ENCODE data around the gene B3GNT8. TPM values are rescaled to one million over a fixed set of nuclear protein-coding genes. Genes with fewer than 3 reads are reported as not detected.

B3GNT8 gene
- total and polyA plus RNA-seq, 2 donors (not counting 1 experiment from before 2014, with no cell fraction given): 0.27 TPM; not detected in 1

DNA sequence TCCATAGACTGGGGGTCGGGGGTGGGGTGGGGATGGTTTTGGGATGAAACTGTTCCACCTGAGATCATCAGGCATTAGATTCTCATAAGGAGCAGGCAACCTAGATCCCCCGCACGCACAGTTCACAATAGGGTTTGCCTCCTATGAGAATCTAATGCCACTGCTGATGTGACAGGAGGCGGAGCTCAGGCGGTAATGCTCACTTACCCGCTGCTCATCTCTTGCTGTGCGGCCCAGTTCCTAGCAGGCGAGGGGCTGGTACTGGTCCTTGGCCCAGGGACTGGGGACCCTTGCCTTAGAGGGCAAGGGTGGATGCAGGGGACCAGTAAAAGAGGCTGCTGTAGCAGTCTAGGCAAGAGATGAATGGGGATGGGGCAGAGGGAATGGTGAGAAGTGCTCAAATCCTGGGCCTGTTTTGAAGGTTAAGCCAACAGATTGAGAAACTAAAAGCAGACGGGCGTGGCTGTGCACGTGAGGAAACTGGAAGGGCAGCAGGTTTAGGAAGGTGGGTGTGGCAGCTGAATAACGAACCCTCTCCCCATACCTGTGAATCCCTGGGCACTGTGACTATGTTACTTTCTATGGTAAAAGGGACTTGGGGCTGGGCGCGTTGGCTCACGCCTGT lies 14.3 kb upstream of the B3GNT8 start:
- no peak for DNase-seq
- H3K27ac Mint-ChIP-seq: no peak overlapping the region
- H2AFZ ChIP-seq (ENCODE audit: insufficient read depth, low read depth, low read length, poor library complexity, severe bottlenecking): no peak overlapping the region
- ChIA-PET CTCF (interaction anchor here (0.7 to 2.0 kb wide), 4 partner anchors 94 to 127 kb away, joined by 3 to 7 read pairs (median 3); no protein-coding TSS in a partner anchor), POLR2A (interaction anchor here (0.6 kb wide), 1 partner anchor 75 kb away, joined by 7 read pairs; no protein-coding TSS in a partner anchor)
- H3K4me2 ChIP-seq (replicated peaks; ENCODE audit: low read depth, low read length, poor library complexity, severe bottlenecking): no peak overlapping the region
- peaks cover 13% of the 10 kb centered on the region for H3K27me3 Mint-ChIP-seq
- peaks cover 0 to 10% of the 10 kb centered on the region in 2 experiments for H3K36me3 ChIP-seq (replicated peaks in 1 of 2; ENCODE audit: control extremely low read depth in 1 of 2, control insufficient read depth in 1 of 2, extremely low read depth in 1 of 2, insufficient read depth in 2 of 2, low read length in 1 of 2)
- H3K27me3 ChIP-seq (replicated peaks in 1 of 4; ENCODE audit: control extremely low read depth in 1 of 4, control insufficient read depth in 3 of 4, insufficient read depth in 4 of 4, low read length in 3 of 4): peaks cover 0 to 4% (median 0%) of the 10 kb centered on the region in 4 experiments
- H3K27ac ChIP-seq (ENCODE audit: low read length in 2 of 2): no peak overlapping the region
- H3K4me1 Mint-ChIP-seq: peaks cover 15% of the 10 kb centered on the region
- H3K9ac ChIP-seq (ENCODE audit: low read length): no peak overlapping the region
- no peaks in the 10 kb centered on the region for H3K9me3 ChIP-seq (ENCODE audit: control extremely low read depth in 1 of 3, control insufficient read depth in 2 of 3, insufficient read depth in 1 of 3, low read length in 2 of 3)
- no peak overlapping the region for H3K4me3 Mint-ChIP-seq
- no peaks in the 10 kb centered on the region for H3K9me3 Mint-ChIP-seq (ENCODE audit: insufficient read depth)
- no peak for TF ChIP-seq EZH2 (IDR thresholded peaks at IDR 0.05; ENCODE audit: borderline replicate concordance, insufficient read depth, low read depth, low read length, poor library complexity, severe bottlenecking)
- TF ChIP-seq, protein P1, sequence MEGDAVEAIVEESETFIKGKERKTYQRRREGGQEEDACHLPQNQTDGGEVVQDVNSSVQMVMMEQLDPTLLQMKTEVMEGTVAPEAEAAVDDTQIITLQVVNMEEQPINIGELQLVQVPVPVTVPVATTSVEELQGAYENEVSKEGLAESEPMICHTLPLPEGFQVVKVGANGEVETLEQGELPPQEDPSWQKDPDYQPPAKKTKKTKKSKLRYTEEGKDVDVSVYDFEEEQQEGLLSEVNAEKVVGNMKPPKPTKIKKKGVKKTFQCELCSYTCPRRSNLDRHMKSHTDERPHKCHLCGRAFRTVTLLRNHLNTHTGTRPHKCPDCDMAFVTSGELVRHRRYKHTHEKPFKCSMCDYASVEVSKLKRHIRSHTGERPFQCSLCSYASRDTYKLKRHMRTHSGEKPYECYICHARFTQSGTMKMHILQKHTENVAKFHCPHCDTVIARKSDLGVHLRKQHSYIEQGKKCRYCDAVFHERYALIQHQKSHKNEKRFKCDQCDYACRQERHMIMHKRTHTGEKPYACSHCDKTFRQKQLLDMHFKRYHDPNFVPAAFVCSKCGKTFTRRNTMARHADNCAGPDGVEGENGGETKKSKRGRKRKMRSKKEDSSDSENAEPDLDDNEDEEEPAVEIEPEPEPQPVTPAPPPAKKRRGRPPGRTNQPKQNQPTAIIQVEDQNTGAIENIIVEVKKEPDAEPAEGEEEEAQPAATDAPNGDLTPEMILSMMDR (IDR thresholded peaks at IDR 0.05): no peak
- no peak overlapping the region for H3K4me3 ChIP-seq (ENCODE audit: control extremely low read depth in 1 of 5, extremely low read depth in 1 of 5, insufficient read depth in 1 of 5, low read depth in 2 of 5, low read length in 4 of 5)
- intact Hi-C loops (cut with micrococcal nuclease): no loop called here
- ATAC-seq (ENCODE audit: low read depth): no peak
- H3K4me1 ChIP-seq (ENCODE audit: control insufficient read depth in 2 of 2, insufficient read depth in 2 of 2, low read length in 2 of 2): peaks cover 8 to 14% of the 10 kb centered on the region in 2 donors
- H3K79me2 ChIP-seq (ENCODE audit: control insufficient read depth, insufficient read depth, low read length): peaks cover 12% of the 10 kb centered on the region
- WGBS (ENCODE audit: insufficient coverage): 96% methylated on average over 11 of the region's 15 CpGs
- H4K20me1 ChIP-seq (ENCODE audit: control insufficient read depth, insufficient read depth, low read length, poor library complexity, severe bottlenecking): no peaks in the 10 kb centered on the region
